Measurements from ENCODE around the gene BMF.

BMF gene

DNA sequence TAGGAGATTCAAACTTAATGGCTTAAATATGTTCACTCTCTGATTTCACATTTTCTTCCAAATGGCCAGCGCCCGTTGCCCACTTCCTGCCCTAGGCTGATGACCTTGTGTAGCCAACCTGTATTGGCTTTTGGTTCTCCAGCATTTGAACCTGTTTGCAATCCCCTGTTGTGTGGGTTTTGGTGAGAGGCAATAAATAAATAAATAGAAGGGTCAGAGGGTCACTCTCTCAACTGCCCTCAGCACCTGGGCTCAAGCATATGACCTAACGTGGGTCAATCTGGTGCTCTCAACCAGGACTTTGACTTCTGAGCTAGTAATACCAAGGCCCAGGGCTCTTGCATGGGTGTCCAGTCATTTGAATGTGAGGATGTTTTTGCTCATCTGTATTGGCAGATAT lies 67.9 kb downstream of the BMF start:
- H3K4me2 ChIP-seq (ENCODE audit: low read depth, low read length, poor library complexity, severe bottlenecking): peak overlapping the region; percentile 92
- H4K20me1 ChIP-seq (ENCODE audit: low read depth, low read length): no peaks in the 10 kb centered on the region
- H3K9ac ChIP-seq (ENCODE audit: low read length): peak overlapping the region; percentile 81; the same call in 1 of the 2 replicates
- no peak overlapping the region for H3K4me3 ChIP-seq (ENCODE audit: insufficient read depth, low read length, poor library complexity, severe bottlenecking)
- H3K9me3 ChIP-seq (ENCODE audit: insufficient read depth, low read length): no peaks in the 10 kb centered on the region
- H3K79me2 ChIP-seq (ENCODE audit: insufficient read depth, low read length): peaks cover 30% of the 10 kb centered on the region
- H3F3A ChIP-seq (ENCODE audit: insufficient read depth): peaks cover 37% of the 10 kb centered on the region
- no peaks in the 10 kb centered on the region for H3K9me2 ChIP-seq (replicated peaks; ENCODE audit: insufficient read depth, low read length)
- H2AFZ ChIP-seq (ENCODE audit: low read depth, low read length, severe bottlenecking): no peak overlapping the region
- H3K36me3 ChIP-seq (ENCODE audit: low read length): peaks cover 5% of the 10 kb centered on the region; the same call in 1 of the 2 replicates
- peak overlapping the region; percentile 71 for H3K27ac ChIP-seq (ENCODE audit: low read depth, low read length)
- TF ChIP-seq, protein P1, sequence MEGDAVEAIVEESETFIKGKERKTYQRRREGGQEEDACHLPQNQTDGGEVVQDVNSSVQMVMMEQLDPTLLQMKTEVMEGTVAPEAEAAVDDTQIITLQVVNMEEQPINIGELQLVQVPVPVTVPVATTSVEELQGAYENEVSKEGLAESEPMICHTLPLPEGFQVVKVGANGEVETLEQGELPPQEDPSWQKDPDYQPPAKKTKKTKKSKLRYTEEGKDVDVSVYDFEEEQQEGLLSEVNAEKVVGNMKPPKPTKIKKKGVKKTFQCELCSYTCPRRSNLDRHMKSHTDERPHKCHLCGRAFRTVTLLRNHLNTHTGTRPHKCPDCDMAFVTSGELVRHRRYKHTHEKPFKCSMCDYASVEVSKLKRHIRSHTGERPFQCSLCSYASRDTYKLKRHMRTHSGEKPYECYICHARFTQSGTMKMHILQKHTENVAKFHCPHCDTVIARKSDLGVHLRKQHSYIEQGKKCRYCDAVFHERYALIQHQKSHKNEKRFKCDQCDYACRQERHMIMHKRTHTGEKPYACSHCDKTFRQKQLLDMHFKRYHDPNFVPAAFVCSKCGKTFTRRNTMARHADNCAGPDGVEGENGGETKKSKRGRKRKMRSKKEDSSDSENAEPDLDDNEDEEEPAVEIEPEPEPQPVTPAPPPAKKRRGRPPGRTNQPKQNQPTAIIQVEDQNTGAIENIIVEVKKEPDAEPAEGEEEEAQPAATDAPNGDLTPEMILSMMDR (IDR thresholded peaks at IDR 0.05; ENCODE audit: insufficient read depth, low read length, poor library complexity, severe bottlenecking): no peak
- no peak for TF ChIP-seq EZH2phosphoT487 (conservative IDR thresholded peaks at IDR 0.05; ENCODE audit: low read length)
- H3K27me3 ChIP-seq (ENCODE audit: low read length): no peaks in the 10 kb centered on the region

DNA sequence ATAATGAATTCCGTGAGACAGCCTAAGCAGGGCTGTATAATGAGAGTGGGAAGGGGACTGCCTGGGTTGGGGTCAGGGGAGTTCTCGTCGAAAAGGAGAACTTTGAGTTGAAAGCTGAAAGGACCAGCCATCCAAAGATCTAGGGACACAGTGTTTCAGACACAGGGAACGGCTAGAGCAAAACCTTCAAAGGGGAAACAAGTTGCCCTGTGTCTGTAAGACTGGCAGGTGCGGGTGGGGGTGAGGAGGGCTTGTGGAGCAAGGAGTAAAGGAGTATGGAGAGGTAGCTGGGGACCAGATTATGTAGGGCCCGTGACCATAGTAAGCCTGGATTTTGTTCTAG lies 68.4 kb downstream of the BMF start:
- Histone ChIP-seq H3K9me3 (ENCODE audit: insufficient read depth, low read length) (no peaks in the 10 kb centered on the region), H3K4me2 (ENCODE audit: low read depth, low read length, poor library complexity, severe bottlenecking) (peak overlapping the region; percentile 92), H3K9ac (ENCODE audit: low read length) (peak overlapping the region; percentile 81), H2AFZ (ENCODE audit: low read depth, low read length, severe bottlenecking) (no peak overlapping the region), H3K9me2 (replicated peaks; ENCODE audit: insufficient read depth, low read length) (no peaks in the 10 kb centered on the region), H3K79me2 (ENCODE audit: insufficient read depth, low read length) (peaks cover 30% of the 10 kb centered on the region), H3K36me3 (ENCODE audit: low read length) (peaks cover 10% of the 10 kb centered on the region; the same call in 1 of the 2 replicates), H3F3A (ENCODE audit: insufficient read depth) (peaks cover 32% of the 10 kb centered on the region), H4K20me1 (ENCODE audit: low read depth, low read length) (no peaks in the 10 kb centered on the region), H3K4me3 (ENCODE audit: insufficient read depth, low read length, poor library complexity, severe bottlenecking) (peak overlapping the region; percentile 50), H3K27ac (ENCODE audit: low read depth, low read length) (peak overlapping the region; percentile 71), H3K27me3 (ENCODE audit: low read length) (no peaks in the 10 kb centered on the region)
- TF ChIP-seq EZH2phosphoT487 (conservative IDR thresholded peaks at IDR 0.05; ENCODE audit: low read length): no peak
- TF ChIP-seq, protein P1 (IDR thresholded peaks at IDR 0.05; ENCODE audit: insufficient read depth, low read length, poor library complexity, severe bottlenecking): no peak

DNA sequence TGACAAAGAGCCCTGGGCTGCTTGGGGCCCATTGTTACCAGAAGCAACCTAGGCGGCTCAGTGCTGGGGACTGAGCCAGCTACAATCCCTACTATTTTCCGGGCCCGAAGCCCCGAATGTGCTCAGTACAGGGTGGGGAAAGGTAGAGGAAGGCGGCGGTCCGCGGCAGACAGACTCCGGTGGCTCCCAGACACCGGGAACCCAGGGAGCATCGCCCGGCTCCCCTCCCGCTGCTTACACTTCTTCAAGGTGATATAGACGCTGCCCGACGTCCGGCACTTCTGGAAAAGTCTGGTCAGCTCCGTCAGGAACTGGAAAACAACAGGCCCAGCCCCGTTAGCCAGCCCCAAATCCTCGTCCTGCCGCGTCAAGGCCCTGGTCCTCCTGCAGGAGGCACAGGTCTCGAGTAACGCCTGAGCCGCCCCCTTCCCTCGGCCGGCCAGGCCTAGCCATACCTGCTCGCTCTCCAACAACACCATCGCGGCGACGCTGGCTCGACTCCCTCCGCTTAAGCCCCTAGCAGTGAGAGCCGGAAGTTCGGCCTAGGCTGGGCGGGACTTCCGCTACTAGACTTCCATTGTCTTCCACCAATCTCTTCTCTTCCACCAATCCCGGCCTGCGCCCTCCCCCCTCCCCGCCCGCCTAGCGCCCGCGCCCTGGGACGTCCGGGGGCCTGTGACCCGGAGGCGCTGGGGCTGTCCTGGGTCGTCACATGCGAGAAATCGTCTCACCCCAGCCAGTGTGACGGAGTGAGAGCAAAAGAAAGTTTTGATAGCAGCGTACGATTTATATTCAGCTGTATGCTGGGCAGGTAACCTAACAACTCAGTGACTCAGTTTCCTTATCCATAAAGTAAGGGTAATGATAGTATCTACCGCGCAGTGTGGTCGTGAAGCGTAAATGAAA lies 69.8 kb downstream of the BMF start, which contains the start of gene SRP14:
TSS of gene SRP14 (minus strand) at position 544 of the 906 bp plus-strand sequence. CDS start at position 479, 65 bp downstream.
- TF ChIP-seq, protein P1 (IDR thresholded peaks at IDR 0.05; ENCODE audit: insufficient read depth, low read length, poor library complexity, severe bottlenecking): no peak
- TF ChIP-seq EZH2phosphoT487 (conservative IDR thresholded peaks at IDR 0.05; ENCODE audit: low read length): no peak
- H3K79me2 ChIP-seq (ENCODE audit: insufficient read depth, low read length): peaks cover 30% of the 10 kb centered on the region

More for the DNA sequence above, 69.8 kb downstream of the BMF start, which contains the start of gene SRP14:
- peak within 1 kb of the TSS; percentile 60 for H2AFZ ChIP-seq (ENCODE audit: low read depth, low read length, severe bottlenecking)
- H3K27ac ChIP-seq (ENCODE audit: low read depth, low read length): peak within 1 kb of the TSS; percentile 71
- no peaks in the 10 kb centered on the region for H4K20me1 ChIP-seq (ENCODE audit: low read depth, low read length)
- peak within 1 kb of the TSS; percentile 81 for H3K9ac ChIP-seq (ENCODE audit: low read length)
- peaks cover 22% of the 10 kb centered on the region; the same call in 1 of the 2 replicates for H3K36me3 ChIP-seq (ENCODE audit: low read length)
- no peaks in the 10 kb centered on the region for H3K9me2 ChIP-seq (replicated peaks; ENCODE audit: insufficient read depth, low read length)
- peak within 1 kb of the TSS; percentile 92 for H3K4me2 ChIP-seq (ENCODE audit: low read depth, low read length, poor library complexity, severe bottlenecking)
- no peaks in the 10 kb centered on the region for H3K27me3 ChIP-seq (ENCODE audit: low read length)
- H3K9me3 ChIP-seq (ENCODE audit: insufficient read depth, low read length): no peaks in the 10 kb centered on the region
- H3F3A ChIP-seq (ENCODE audit: insufficient read depth): peaks cover 32% of the 10 kb centered on the region
- H3K4me3 ChIP-seq (ENCODE audit: insufficient read depth, low read length, poor library complexity, severe bottlenecking): peak within 1 kb of the TSS; percentile 89

Measured in SU-DHL-6 (cell line).